SK-MEL-5 (cell line): ENCODE data around the gene DENND1A. TPM values are rescaled to one million over a fixed set of nuclear protein-coding genes. Genes with fewer than 3 reads are reported as not detected.
"Not testable (repeated sequence)": the region's sequence is repeated elsewhere in the genome, so short reads cannot be mapped to it uniquely, and the experiment has no call there.

Experiments used
- DNase-seq: peaks from one replicate; pipeline ENCODE4 v3.0.0-alpha.2; 2016; ENCODE audit warnings: low read depth, low spot score
- in situ Hi-C: cut with HindIII; loops from 2 replicates; pipeline ENCODE4 v1.10.0; 2016; ENCODE audit warnings: low sequenced_read_pairs, high pct_unique_total_duplicates, low pct_unique_long_range_greater_than_20kb
- small RNA-seq, 2 experiments: library from RNA; depleted of rRNA; stranded (forward); fragments of <200 nt; gene quantifications; one replicate each; pipeline ENCODE3, GENCODE V24; 2014
- total RNA-seq: library from RNA; depleted of rRNA; stranded (reverse); fragments of >200 nt; shearing (Covaris generic); gene quantifications from 2 replicates; pipeline ENCODE4 v1.2.3, GENCODE V29; 2014; rRNA removed

The DENND1A gene
- total RNA-seq, 1 experiment from 2014 or later = 30.4 TPM

DNA sequence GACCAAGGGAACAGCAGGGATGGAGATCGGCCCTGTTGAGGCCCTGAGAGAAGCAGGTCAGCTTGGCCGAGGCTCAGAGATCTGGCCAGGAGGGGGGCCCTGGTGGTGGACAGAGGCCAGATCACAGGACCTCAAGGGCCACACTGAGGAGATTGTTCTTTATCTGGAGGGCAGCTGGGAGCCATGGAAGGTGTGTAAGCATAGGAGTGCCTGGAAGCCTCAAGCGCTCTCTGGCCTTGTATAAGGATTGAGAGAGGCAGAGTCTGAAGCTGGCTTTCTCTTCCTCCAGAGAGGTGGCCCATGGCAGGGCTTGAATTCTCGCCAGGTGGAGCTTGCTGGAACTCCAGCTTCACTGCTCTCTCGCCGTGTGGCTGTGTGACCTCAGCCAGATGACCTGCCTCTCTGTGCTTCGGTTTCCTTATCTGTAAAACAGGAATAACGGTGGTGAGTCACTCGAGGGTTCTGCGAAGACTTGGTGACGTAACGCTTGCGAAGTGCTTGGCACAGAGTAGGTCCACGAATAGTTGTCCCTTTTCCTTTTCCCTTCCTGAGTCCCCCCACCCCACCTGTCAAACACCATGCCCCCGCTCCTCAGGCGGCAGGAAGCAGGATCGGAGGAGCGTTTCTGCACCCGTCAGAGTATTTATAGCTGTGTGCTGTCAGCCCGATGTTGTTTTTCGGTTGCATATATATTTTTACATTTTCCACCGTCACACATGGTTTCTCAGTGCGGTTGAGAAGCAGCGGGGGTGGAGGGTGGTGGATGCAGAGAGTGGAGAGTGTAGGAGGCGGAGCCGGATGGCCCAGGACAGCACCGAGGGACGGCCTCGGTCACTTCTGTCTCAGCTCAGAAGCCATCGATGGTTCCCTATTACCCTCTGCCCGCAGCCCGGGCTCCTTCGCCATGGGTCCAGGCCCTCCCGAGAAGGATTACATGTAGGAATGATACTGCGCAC is 590.9 kb downstream of the DENND1A start:
- DNase-seq = no peak
- in situ Hi-C loops = no loop called here

GRCh38 chr9:123337971-123338370 is 592.0 kb downstream of the DENND1A start:
- no peak for DNase-seq
- in situ Hi-C loops = no loop called here

GRCh38 chr9:123336959-123337358 is 593.0 kb downstream of the DENND1A start:
- in situ Hi-C loops = no loop called here

DNA sequence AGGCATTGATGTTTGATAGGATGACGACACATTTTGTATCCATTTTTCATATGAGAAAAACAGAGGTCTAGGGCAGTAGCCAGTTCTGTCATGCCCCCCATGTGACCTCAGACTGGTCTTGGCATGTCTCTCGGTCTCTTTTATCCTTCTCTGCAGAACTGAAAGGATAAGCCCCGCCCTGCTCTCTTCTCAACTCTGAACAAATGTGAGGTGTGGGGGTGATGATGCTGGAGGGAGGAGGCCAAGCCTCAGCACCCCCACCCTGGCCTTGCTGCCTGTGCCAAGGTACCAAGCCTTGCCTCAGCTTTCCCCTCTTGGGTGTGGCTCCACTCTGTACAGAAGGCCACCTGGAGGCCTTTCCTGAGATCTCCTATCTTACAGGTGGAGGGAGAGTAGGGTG is 593.5 kb downstream of the DENND1A start:
- in situ Hi-C loops = no loop called here
- DNase-seq = no peak

More at GRCh38 chr9:123336959-123337358, 593.0 kb downstream of the DENND1A start:
- no peak for DNase-seq

- in situ Hi-C loops = no loop called here
- no peak for DNase-seq
These were observed 594.0 kb downstream of the DENND1A start for GRCh38 chr9:123335986-123336329.

- DNase-seq = peak; percentile 35
- in situ Hi-C loops = no loop called here
These were observed 594.5 kb downstream of the DENND1A start for GRCh38 chr9:123335193-123335985.

- in situ Hi-C loops = no loop called here
These were observed 595.3 kb downstream of the DENND1A start for GRCh38 chr9:123334639-123335038.

DNA sequence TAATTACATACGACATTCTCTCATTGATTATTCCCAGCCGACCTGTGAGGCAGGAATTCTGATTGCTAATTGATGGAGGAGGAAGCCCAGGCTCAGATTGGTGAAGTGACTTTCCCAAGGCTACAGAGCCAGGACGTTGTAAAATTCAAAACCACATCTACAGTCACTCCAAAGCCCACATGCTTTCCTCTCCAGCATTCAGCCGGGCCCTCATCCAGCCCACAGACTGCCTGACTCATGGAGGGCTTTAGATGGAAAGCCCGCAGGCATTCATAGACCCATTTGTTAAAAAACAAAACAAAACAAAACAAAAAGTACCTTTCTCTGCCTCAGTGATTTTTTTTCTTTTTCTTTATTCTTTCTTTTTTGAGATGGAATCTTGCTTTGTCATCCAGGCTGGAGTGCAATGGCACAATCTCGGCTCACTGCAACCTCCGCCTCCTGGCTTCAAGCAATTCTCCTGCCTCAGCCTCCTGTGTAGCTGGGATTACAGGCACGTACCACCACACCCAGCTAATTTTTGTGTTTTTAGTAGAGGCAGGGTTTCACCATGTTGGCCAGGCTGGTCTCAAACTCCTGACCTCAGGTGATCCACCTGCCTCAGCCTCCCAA is 596.8 kb downstream of the DENND1A start:
- DNase-seq = peak; percentile 40
- in situ Hi-C loops = not testable (repeated sequence)

More at GRCh38 chr9:123334639-123335038, 595.3 kb downstream of the DENND1A start:
- DNase-seq = no peak

- in situ Hi-C loops = no loop called here
These were observed 598.4 kb downstream of the DENND1A start for GRCh38 chr9:123331346-123332060.

More at GRCh38 chr9:123331346-123332060, 598.4 kb downstream of the DENND1A start:
- DNase-seq = no peak

Small RNA genes within 50 kb of the gene (small RNA-seq; reads per million reads assigned to genes)
- gene MIR601 = 0 reads per million in 2 experiments
- 0 reads per million in 2 experiments for gene MIR7150

Other genes with a start within 250 kb of the DENND1A start
- gene LHX2, start 81.6 kb upstream of the DENND1A start, total RNA-seq = 0.43 TPM in 1 of 2 replicates, not detected in the other